Measurements from ENCODE around the gene KCNE1.

DNA sequence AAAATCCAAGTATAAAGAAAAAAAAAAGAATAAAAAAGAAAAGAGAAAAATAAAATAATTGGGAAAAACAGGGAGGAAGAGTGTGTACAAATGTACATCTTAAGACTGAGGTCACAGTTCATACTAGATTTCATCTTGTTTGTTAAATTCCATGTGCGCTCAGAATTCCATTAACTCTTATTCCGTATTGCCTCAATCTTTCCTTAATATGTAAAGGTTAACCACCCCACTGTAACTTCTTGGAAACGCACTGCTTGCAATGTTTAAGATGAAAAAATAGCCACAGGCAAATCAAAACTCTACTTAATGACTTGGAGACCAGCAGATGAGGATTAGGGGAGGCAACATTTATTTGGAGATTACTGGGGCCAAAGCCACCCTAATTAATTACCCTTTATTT lies 23.9 kb upstream of the KCNE1 start:
- no peak for TF ChIP-seq CTCF (conservative IDR thresholded peaks at IDR 0.05; ENCODE audit: low read depth, low read length)
- TF ChIP-seq, protein P1, sequence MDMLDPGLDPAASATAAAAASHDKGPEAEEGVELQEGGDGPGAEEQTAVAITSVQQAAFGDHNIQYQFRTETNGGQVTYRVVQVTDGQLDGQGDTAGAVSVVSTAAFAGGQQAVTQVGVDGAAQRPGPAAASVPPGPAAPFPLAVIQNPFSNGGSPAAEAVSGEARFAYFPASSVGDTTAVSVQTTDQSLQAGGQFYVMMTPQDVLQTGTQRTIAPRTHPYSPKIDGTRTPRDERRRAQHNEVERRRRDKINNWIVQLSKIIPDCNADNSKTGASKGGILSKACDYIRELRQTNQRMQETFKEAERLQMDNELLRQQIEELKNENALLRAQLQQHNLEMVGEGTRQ (IDR thresholded peaks at IDR 0.05; ENCODE audit: low read depth, low read length), result no peak
- no peak for TF ChIP-seq MAFK (IDR thresholded peaks at IDR 0.05; ENCODE audit: low read depth, low read length)
- TF ChIP-seq, protein P2, sequence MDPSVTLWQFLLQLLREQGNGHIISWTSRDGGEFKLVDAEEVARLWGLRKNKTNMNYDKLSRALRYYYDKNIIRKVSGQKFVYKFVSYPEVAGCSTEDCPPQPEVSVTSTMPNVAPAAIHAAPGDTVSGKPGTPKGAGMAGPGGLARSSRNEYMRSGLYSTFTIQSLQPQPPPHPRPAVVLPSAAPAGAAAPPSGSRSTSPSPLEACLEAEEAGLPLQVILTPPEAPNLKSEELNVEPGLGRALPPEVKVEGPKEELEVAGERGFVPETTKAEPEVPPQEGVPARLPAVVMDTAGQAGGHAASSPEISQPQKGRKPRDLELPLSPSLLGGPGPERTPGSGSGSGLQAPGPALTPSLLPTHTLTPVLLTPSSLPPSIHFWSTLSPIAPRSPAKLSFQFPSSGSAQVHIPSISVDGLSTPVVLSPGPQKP (IDR thresholded peaks at IDR 0.05; ENCODE audit: borderline replicate concordance, low read depth, low read length), result no peak
- no peak for TF ChIP-seq CEBPB (IDR thresholded peaks at IDR 0.05; ENCODE audit: low read depth, low read length)
- TF ChIP-seq MAZ (IDR thresholded peaks at IDR 0.05; ENCODE audit: borderline replicate concordance, low read depth, low read length), result no peak
- no peak for TF ChIP-seq POLR2A (IDR thresholded peaks at IDR 0.05; ENCODE audit: low read depth, low read length)
- TF ChIP-seq FOS (IDR thresholded peaks at IDR 0.05; ENCODE audit: low read depth, low read length), result no peak
- TF ChIP-seq RAD21 (IDR thresholded peaks at IDR 0.05; ENCODE audit: low read length), result no peak
